GM12878 (cell line): ENCODE results near the gene KCNJ16. TPM values are rescaled to one million over a fixed set of nuclear protein-coding genes. Genes with fewer than 3 reads are reported as not detected.

Experiments used
- ATAC-seq: fragments of 200-7000 bp; cut with Tn5 transposase; 3 replicates; pipeline ENCODE4 v1.9.1; 2020; ENCODE audit warnings: mild to moderate bottlenecking, moderate library complexity
- BruUV-seq: library from RNA; stranded (reverse); fragments of 400-500 nt; replicated peaks from 2 replicates; lab custom pipeline; 2021; lab: Mats Ljungman, UMichigan
- CTCF ChIA-PET: fragments of 300-600 bp; sonication (Branson Sonifier 250); formaldehyde crosslinking; extraction: SDS; loops from one replicate; lab custom pipeline; 2021; ENCODE audit warnings: inconsistent platforms; lab: Yijun Ruan, JAX
- POLR2A ChIA-PET: fragments of 350-600 bp; formaldehyde crosslinking; extraction: SDS; loops from one replicate; lab custom pipeline; 2021; ENCODE audit warnings: inconsistent platforms; lab: Charles Lee
- RAD21 ChIA-PET: fragments of 300-600 bp; sonication (Branson Sonifier 250); formaldehyde crosslinking; loops from one replicate; lab custom pipeline; 2023; ENCODE audit warnings: antibody characterized with exemption; ENCODE audit not compliant: unreplicated experiment; lab: Charles Lee
- SMC1A ChIA-PET: fragments of 300-600 bp; sonication (Branson Sonifier 250); formaldehyde crosslinking; loops from one replicate; lab custom pipeline; 2023; ENCODE audit not compliant: unreplicated experiment, uncharacterized antibody; lab: Charles Lee
- DNase-seq: peaks from one replicate; pipeline ENCODE4 v3.0.0-alpha.2; 2011; ENCODE audit warnings: low read depth, low spot score
- FAIRE-seq: peaks from 3 replicates; lab custom pipeline; 2011; peaks lifted over from hg19 to GRCh38; lab: Jason Lieb, UNC
- H2AFZ ChIP-seq: 2 replicates; pipeline ENCODE4 v1.6.0; 2011; ENCODE audit warnings: low read depth, low read length, control low read depth; ENCODE audit not compliant: control insufficient read depth
- H3K27ac ChIP-seq: 2 replicates; pipeline ENCODE4 v1.5.1; 2011; ENCODE audit warnings: control low read depth; ENCODE audit not compliant: control insufficient read depth, insufficient read depth
- H3K27me3 ChIP-seq, 2 experiments: replicated peaks in 1 of 2; 2 replicates each; pipeline versions ENCODE4 v1.6.0 to v1.6.1; 2011; ENCODE audit warnings: low read length in 1 of 2; ENCODE audit not compliant: control insufficient read depth in 2 of 2, insufficient read depth in 2 of 2
- H3K36me3 ChIP-seq, 2 experiments: 2 replicates each; pipeline ENCODE4 v1.5.1; 2011; ENCODE audit warnings: low read length in 1 of 2; ENCODE audit not compliant: control insufficient read depth in 2 of 2, insufficient read depth in 2 of 2
- H3K4me1 ChIP-seq: 2 replicates; pipeline ENCODE4 v1.6.1; 2011; ENCODE audit warnings: mild to moderate bottlenecking, low read length, moderate library complexity, mixed read lengths; ENCODE audit not compliant: control insufficient read depth, insufficient read depth
- H3K4me2 ChIP-seq: 2 replicates; pipeline ENCODE4 v1.6.0; 2011; ENCODE audit warnings: control low read depth; ENCODE audit not compliant: control insufficient read depth, insufficient read depth
- H3K4me3 ChIP-seq: fragments of 200-600 bp; sonication (generic); 2 replicates; pipeline ENCODE4 v1.5.1; 2016
- H3K79me2 ChIP-seq: 2 replicates; pipeline ENCODE4 v1.6.0; 2011; ENCODE audit warnings: low read length; ENCODE audit not compliant: control insufficient read depth, insufficient read depth
- H3K9ac ChIP-seq: 2 replicates; pipeline ENCODE4 v1.8.0; 2011; ENCODE audit warnings: low read length, control low read depth, mixed read lengths; ENCODE audit not compliant: control insufficient read depth, insufficient read depth
- H3K9me3 ChIP-seq: replicated peaks from 3 replicates; pipeline ENCODE4 v1.5.1; 2011; ENCODE audit warnings: mild to moderate bottlenecking, low read length; ENCODE audit not compliant: control insufficient read depth, insufficient read depth
- H4K20me1 ChIP-seq: 2 replicates; pipeline ENCODE4 v1.6.0; 2011; ENCODE audit not compliant: control insufficient read depth, insufficient read depth
- IKZF1 ChIP-seq: fragments of 450-650 bp; conservative IDR thresholded peaks from 2 replicates; pipeline ENCODE4 v1.6.1; 2017; ENCODE audit warnings: antibody characterized with exemption, mild to moderate bottlenecking
- KDM1A ChIP-seq: fragments of 200-600 bp; sonication (generic); IDR thresholded peaks from 2 replicates; pipeline ENCODE4 v1.6.1; 2016; ENCODE audit warnings: borderline replicate concordance
- LARP7 ChIP-seq: fragments of 450-650 bp; IDR thresholded peaks from 2 replicates; pipeline ENCODE4 v1.6.1; 2017; ENCODE audit warnings: mild to moderate bottlenecking
- RAD51 ChIP-seq: fragments of 450-650 bp; IDR thresholded peaks from 2 replicates; pipeline ENCODE4 v1.6.1; 2016; ENCODE audit warnings: moderate library complexity, mild to moderate bottlenecking, inconsistent platforms
- SMARCA5 ChIP-seq: fragments of 450-650 bp; IDR thresholded peaks from 2 replicates; pipeline ENCODE4 v1.6.1; 2017; ENCODE audit warnings: mild to moderate bottlenecking
- WGBS: methylation state at CpG from one replicate; pipeline ENCODE4 v1.1.6; 2016; ENCODE audit warnings: low lambda C conversion rate; ENCODE audit not compliant: insufficient replicate concordance, insufficient coverage; ENCODE audit errors: missing lambda C conversion rate; 5-methylcytosine and 5-hydroxymethylcytosine counted together
- in situ Hi-C: fragments of 300-500 bp; cut with MboI; formaldehyde crosslinking; loops from 9 replicates; pipeline ENCODE4 v1.14.3; 2018; ENCODE audit warnings: mixed read lengths
- intact Hi-C: fragments of 100-400 bp; cut with micrococcal nuclease; formaldehyde crosslinking; loops from one replicate; pipeline ENCODE4 v1.14.2; 2022; ENCODE audit not compliant: unreplicated experiment
- polyA plus RNA-seq, 11 experiments: library from polyadenylated mRNA; depleted of rRNA in 4 of 11; unstranded in 6 of 11; stranded (reverse) in 5 of 11; fragments of >200 nt; fragmentation: Nextera tagmentation in 4 of 11; fragmentation: Illumina TruSeq in 1 of 11; extraction: Ambion mirVana in 4 of 11; extraction: Trizol in 1 of 11; gene quantifications; 1 replicate in 1 of 11; 2 replicates in 10 of 11; pipeline versions ENCODE4 v1.2.1 to v1.2.3, GENCODE V29; 2011 to 2016; ENCODE audit warnings: inconsistent platforms in 2 of 11, missing spikeins in 2 of 11, low read depth in 1 of 11
- total RNA-seq, 4 experiments: library from RNA; depleted of rRNA in 3 of 4; stranded (reverse); fragments of >200 nt in 3 of 4; fragmentation: Illumina TruSeq in 1 of 4; extraction: Trizol in 1 of 4; gene quantifications; 2 replicates each; pipeline versions ENCODE4 v1.2.1 to v1.2.3, GENCODE V29; 2013 to 2021

The KCNJ16 gene
- total and polyA plus RNA-seq, 10 of the 15 experiments (the other 5 are each of a cell fraction or from before 2014, with no cell fraction given), result 0.08 to 0.24 (median 0.20) TPM; not detected in 7

DNA sequence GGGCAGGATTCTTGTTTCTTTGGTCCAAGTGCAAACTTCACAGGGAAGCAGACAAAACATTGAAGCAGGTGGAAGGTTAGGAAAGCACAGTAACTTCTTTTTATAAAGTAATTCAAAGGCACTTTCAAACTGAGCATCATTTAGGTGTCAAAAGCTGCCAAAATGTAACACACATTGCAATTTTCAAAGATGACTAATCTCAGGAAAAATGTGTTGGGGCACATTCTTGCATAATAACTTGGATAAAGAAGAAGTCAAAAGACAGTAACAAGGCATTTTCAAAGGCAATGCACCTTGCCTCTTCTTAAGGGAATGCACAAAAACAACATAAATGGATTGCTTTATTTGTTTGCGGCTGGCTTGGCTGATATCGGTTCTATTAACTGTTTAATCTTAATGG lies 97.9 kb downstream of the KCNJ16 start:
- FAIRE-seq, result no peak
- 50% methylated on average over 2 of the region's 2 CpGs for WGBS
- TF ChIP-seq IKZF1 (0 out of 2 replicates have a peak, but pooled peaks have one; percentile 20), SMARCA5 (no peak)
- TF ChIP-seq, all 136 proteins: peak for 1

DNA sequence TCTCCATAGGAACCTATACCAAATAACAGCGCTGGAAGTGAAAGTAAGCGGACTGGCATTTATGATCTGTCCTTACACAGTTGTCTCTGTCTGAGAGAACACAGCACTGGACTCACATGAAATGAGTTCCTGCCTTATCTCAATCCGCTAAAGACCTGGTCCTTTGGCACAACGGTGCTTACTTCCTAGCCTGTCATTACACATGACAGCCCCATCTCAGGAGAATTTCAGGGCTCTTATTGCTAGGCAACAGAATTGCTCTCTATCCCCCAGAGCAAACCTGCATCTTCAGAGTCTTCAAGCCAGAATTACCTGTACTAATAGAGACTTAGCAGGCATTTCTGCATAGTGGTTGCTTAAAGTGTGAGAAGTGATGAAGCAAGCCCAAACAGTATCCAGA lies 98.7 kb downstream of the KCNJ16 start:
- H3K27me3 ChIP-seq, result peaks cover 0 to 5% of the 10 kb centered on the region in 2 experiments; a peak in 1 of 4 replicates
- DNase-seq (no peak), FAIRE-seq (no peak), ATAC-seq (no peak)
- WGBS, result 69% methylated on average over 4 of the region's 4 CpGs
- POLR2A ChIA-PET, result no interaction called here
- intact Hi-C loops (no loop called here), in situ Hi-C loops (no loop called here)
- H3K4me2 ChIP-seq, result no peak overlapping the region
- H3K4me3 ChIP-seq, result no peak overlapping the region
- CTCF ChIA-PET, result interaction anchor here (4.9 kb wide), 1 partner anchor 35 kb away, joined by 31 read pairs; no protein-coding TSS in a partner anchor
- RAD21 ChIA-PET, result no interaction called here
- no TSS peak for BruUV-seq
- no peak for TF ChIP-seq LARP7
- TF ChIP-seq RAD51, result no peak
- no peak for TF ChIP-seq SMARCA5
- TF ChIP-seq KDM1A, result no peak
- no peaks in the 10 kb centered on the region for H3K36me3 ChIP-seq
- H4K20me1 ChIP-seq, result no peaks in the 10 kb centered on the region
- peaks cover 6% of the 10 kb centered on the region for H3K4me1 ChIP-seq
- no peak overlapping the region for H3K9ac ChIP-seq
- no peaks in the 10 kb centered on the region for H3K79me2 ChIP-seq
- no peak overlapping the region for H3K27ac ChIP-seq
- SMC1A ChIA-PET, result interaction anchor here (0.8 to 3.5 kb wide), 5 partner anchors 7 to 181 kb away, joined by 3 to 17 read pairs (median 3); no protein-coding TSS in a partner anchor
- H2AFZ ChIP-seq, result no peak overlapping the region
- no peaks in the 10 kb centered on the region for H3K9me3 ChIP-seq

More for the DNA sequence above, 97.9 kb downstream of the KCNJ16 start:
- H4K20me1 ChIP-seq, result no peaks in the 10 kb centered on the region
- RAD21 ChIA-PET, result interaction anchor here (0.8 to 6.5 kb wide), 4 partner anchors 36 to 566 kb away, joined by 4 to 57 read pairs (median 9); no protein-coding TSS in a partner anchor
- H3K9me3 ChIP-seq, result no peaks in the 10 kb centered on the region
- in situ Hi-C loops, result no loop called here
- H3K9ac ChIP-seq, result no peak overlapping the region
- H3K36me3 ChIP-seq, result no peaks in the 10 kb centered on the region
- POLR2A ChIA-PET, result no interaction called here
- intact Hi-C loops, result no loop called here
- H2AFZ ChIP-seq, result no peak overlapping the region
- H3K4me2 ChIP-seq, result no peak overlapping the region
- peaks cover 0 to 10% of the 10 kb centered on the region in 2 experiments; a peak in 1 of 4 replicates for H3K27me3 ChIP-seq
- BruUV-seq, result no TSS peak
- H3K4me1 ChIP-seq, result peaks cover 8% of the 10 kb centered on the region
- H3K27ac ChIP-seq, result no peak overlapping the region
- no peak for ATAC-seq
- DNase-seq, result no peak
- no peak overlapping the region for H3K4me3 ChIP-seq
- CTCF ChIA-PET, result interaction anchor here (1.0 to 4.9 kb wide), 3 partner anchors 13 to 36 kb away, joined by 3 to 31 read pairs (median 4); no protein-coding TSS in a partner anchor
- H3K79me2 ChIP-seq, result no peaks in the 10 kb centered on the region
- SMC1A ChIA-PET, result interaction anchor here (0.8 to 3.5 kb wide), 11 partner anchors 8 to 566 kb away, joined by 3 to 17 read pairs (median 5); no protein-coding TSS in a partner anchor
